ENCODE data around the gene C10orf95. TPM values are rescaled to one million over a fixed set of nuclear protein-coding genes. Genes with fewer than 3 reads are reported as not detected.

Gene C10orf95
- total RNA-seq, 1 experiment from 2014 or later, result 0.82 TPM

DNA sequence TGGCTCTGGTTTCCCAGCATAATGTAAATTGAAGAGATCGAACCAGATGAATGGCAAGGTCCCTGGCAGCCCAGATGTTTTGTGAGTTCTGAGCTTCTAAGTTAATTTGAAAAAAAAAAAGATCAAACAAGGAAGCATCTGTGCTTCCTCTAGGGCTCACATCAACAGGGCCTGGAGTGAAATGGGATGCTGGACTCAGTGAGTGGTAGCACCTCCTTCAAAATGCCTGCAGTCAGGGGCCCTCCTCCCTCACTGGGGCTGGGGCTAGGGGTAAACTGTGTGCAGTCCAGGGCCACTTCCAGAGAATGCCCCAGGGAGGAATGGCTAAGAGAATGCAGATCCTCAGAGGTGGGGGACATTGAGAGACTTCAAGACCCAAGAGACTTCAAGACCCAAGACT is 13.0 kb downstream of the C10orf95 start:
- ChIA-PET CTCF (no interaction called here), POLR2A (no interaction called here)
- Mint-ChIP-seq H3K9me3 (ENCODE audit: unreplicated experiment) (no peaks in the 10 kb centered on the region), H3K27ac (ENCODE audit: unreplicated experiment) (no peak overlapping the region), H3K4me3 (ENCODE audit: unreplicated experiment) (no peak overlapping the region), H3K27me3 (ENCODE audit: insufficient read depth, unreplicated experiment) (no peaks in the 10 kb centered on the region), H3K36me3 (ENCODE audit: insufficient read depth, unreplicated experiment) (no peaks in the 10 kb centered on the region), H3K4me1 (ENCODE audit: low read depth, unreplicated experiment) (peaks cover 19% of the 10 kb centered on the region)
- Histone ChIP-seq H3K4me1 (peaks cover 11% of the 10 kb centered on the region), H3K4me3 (ENCODE audit: low read depth, low read length) (no peak overlapping the region), H3K36me3 (ENCODE audit: control insufficient read depth, insufficient read depth, low read length) (no peaks in the 10 kb centered on the region), H3K9me3 (no peaks in the 10 kb centered on the region), H3K27me3 (replicated peaks; ENCODE audit: control insufficient read depth, insufficient read depth, low read length) (no peaks in the 10 kb centered on the region)
- TF ChIP-seq, protein P1, sequence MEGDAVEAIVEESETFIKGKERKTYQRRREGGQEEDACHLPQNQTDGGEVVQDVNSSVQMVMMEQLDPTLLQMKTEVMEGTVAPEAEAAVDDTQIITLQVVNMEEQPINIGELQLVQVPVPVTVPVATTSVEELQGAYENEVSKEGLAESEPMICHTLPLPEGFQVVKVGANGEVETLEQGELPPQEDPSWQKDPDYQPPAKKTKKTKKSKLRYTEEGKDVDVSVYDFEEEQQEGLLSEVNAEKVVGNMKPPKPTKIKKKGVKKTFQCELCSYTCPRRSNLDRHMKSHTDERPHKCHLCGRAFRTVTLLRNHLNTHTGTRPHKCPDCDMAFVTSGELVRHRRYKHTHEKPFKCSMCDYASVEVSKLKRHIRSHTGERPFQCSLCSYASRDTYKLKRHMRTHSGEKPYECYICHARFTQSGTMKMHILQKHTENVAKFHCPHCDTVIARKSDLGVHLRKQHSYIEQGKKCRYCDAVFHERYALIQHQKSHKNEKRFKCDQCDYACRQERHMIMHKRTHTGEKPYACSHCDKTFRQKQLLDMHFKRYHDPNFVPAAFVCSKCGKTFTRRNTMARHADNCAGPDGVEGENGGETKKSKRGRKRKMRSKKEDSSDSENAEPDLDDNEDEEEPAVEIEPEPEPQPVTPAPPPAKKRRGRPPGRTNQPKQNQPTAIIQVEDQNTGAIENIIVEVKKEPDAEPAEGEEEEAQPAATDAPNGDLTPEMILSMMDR (IDR thresholded peaks at IDR 0.05; ENCODE audit: insufficient read depth in 1 of 2, low read depth in 1 of 2, low read length in 1 of 2, severe bottlenecking in 1 of 2, unreplicated experiment in 1 of 2), result no peak
- no TSS peak for BruUV-seq (replicated peaks)
- DNase-seq, result no peak
- intact Hi-C loops (cut with micrococcal nuclease; ENCODE audit: unreplicated experiment), result no loop called here

DNA sequence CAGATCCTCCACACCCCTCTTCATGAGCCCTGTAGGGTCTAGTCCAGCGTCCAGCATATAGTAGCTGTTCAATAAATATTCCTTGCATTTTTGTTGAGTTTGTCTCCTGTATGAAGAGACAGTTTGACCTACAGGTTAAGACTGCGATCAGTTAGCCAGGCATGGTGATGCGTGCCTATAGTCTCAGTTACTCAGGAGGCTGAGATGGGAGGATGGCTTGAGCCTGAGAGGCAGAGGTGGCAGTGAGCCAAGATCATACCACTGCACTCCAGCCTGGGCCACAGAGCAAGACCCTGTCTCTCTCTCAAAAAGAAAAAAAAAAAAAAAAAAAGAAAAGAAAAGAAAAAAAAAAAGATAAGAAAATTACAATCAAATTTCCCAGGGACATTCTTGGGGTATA is 13.8 kb downstream of the C10orf95 start:
- Histone ChIP-seq H3K4me1 (peaks cover 11% of the 10 kb centered on the region), H3K36me3 (ENCODE audit: control insufficient read depth, insufficient read depth, low read length) (no peaks in the 10 kb centered on the region), H3K4me3 (ENCODE audit: low read depth, low read length) (no peak overlapping the region), H3K9me3 (no peaks in the 10 kb centered on the region), H3K27me3 (replicated peaks; ENCODE audit: control insufficient read depth, insufficient read depth, low read length) (no peaks in the 10 kb centered on the region)
- H3K36me3 Mint-ChIP-seq (ENCODE audit: insufficient read depth, unreplicated experiment), result no peaks in the 10 kb centered on the region
- TF ChIP-seq, protein P1 (IDR thresholded peaks at IDR 0.05; ENCODE audit: insufficient read depth in 1 of 2, low read depth in 1 of 2, low read length in 1 of 2, severe bottlenecking in 1 of 2, unreplicated experiment in 1 of 2), result no peak
- DNase-seq, result no peak
- ChIA-PET CTCF (no interaction called here), POLR2A (no interaction called here)
- no TSS peak for BruUV-seq (replicated peaks)
- H3K4me1 Mint-ChIP-seq (ENCODE audit: low read depth, unreplicated experiment), result peaks cover 25% of the 10 kb centered on the region
- H3K27ac Mint-ChIP-seq (ENCODE audit: unreplicated experiment), result no peak overlapping the region
- H3K27me3 Mint-ChIP-seq (ENCODE audit: insufficient read depth, unreplicated experiment), result no peaks in the 10 kb centered on the region
- intact Hi-C loops (cut with micrococcal nuclease; ENCODE audit: unreplicated experiment), result no loop called here
- H3K4me3 Mint-ChIP-seq (ENCODE audit: unreplicated experiment), result no peak overlapping the region
- no peaks in the 10 kb centered on the region for H3K9me3 Mint-ChIP-seq (ENCODE audit: unreplicated experiment)

GRCh38 chr10:102436312-102436711 is 15.0 kb downstream of the C10orf95 start:
- Mint-ChIP-seq H3K4me3 (ENCODE audit: unreplicated experiment) (peak overlapping the region; percentile 4), H3K36me3 (ENCODE audit: insufficient read depth, unreplicated experiment) (no peaks in the 10 kb centered on the region), H3K9me3 (ENCODE audit: unreplicated experiment) (no peaks in the 10 kb centered on the region), H3K27ac (ENCODE audit: unreplicated experiment) (no peak overlapping the region), H3K4me1 (ENCODE audit: low read depth, unreplicated experiment) (peaks cover 32% of the 10 kb centered on the region), H3K27me3 (ENCODE audit: insufficient read depth, unreplicated experiment) (no peaks in the 10 kb centered on the region)
- no peak overlapping the region; the same call in 1 of the 2 replicates for H3K4me3 ChIP-seq (ENCODE audit: low read depth, low read length)
- no peaks in the 10 kb centered on the region for H3K36me3 ChIP-seq (ENCODE audit: control insufficient read depth, insufficient read depth, low read length)
- no peaks in the 10 kb centered on the region for H3K9me3 ChIP-seq
- intact Hi-C loops (cut with micrococcal nuclease; ENCODE audit: unreplicated experiment), result no loop called here
- no peaks in the 10 kb centered on the region for H3K27me3 ChIP-seq (replicated peaks; ENCODE audit: control insufficient read depth, insufficient read depth, low read length)
- no peak for DNase-seq
- no TSS peak for BruUV-seq (replicated peaks)
- peaks cover 11% of the 10 kb centered on the region for H3K4me1 ChIP-seq
- TF ChIP-seq, protein P1 (IDR thresholded peaks at IDR 0.05; ENCODE audit: insufficient read depth in 1 of 2, low read depth in 1 of 2, low read length in 1 of 2, severe bottlenecking in 1 of 2, unreplicated experiment in 1 of 2), result no peak
- POLR2A ChIA-PET, result no interaction called here
- CTCF ChIA-PET, result interaction anchor here (0.6 kb wide), 1 partner anchor 14 kb away, joined by 6 read pairs; no protein-coding TSS in a partner anchor
